OCI-LY7 (cell line): ENCODE results near the gene SRRM2. TPM values are rescaled to one million over a fixed set of nuclear protein-coding genes. Genes with fewer than 3 reads are reported as not detected.

Experiments used
- BruUV-seq: library from RNA; stranded (reverse); fragments of 400-500 nt; replicated peaks from 2 replicates; lab custom pipeline; 2021; lab: Mats Ljungman, UMichigan
- CTCF ChIA-PET: fragments of 300-600 bp; sonication (Branson Sonifier 250); formaldehyde crosslinking; loops from one replicate; lab custom pipeline; 2022; ENCODE audit warnings: antibody characterized with exemption; ENCODE audit not compliant: unreplicated experiment; lab: Charles Lee
- POLR2A ChIA-PET: fragments of 300-600 bp; sonication (Branson Sonifier 250); formaldehyde crosslinking; loops from one replicate; lab custom pipeline; 2022; ENCODE audit warnings: antibody characterized with exemption; lab: Charles Lee
- DNase-seq: peaks from one replicate; pipeline ENCODE4 v3.0.0-alpha.2; 2015; ENCODE audit warnings: low spot score
- H2AFZ ChIP-seq: fragments of 200-600 bp; sonication (generic), shearing (Covaris generic); 2 replicates; pipeline ENCODE4 v1.6.1; 2014; ENCODE audit warnings: mild to moderate bottlenecking, antibody characterized with exemption, low read length, moderate library complexity
- H3K27ac ChIP-seq: fragments of 200-600 bp; sonication (generic); 2 replicates; pipeline ENCODE4 v1.5.1; 2014; ENCODE audit warnings: mixed run types, low read depth, mild to moderate bottlenecking, moderate library complexity, low read length, inconsistent platforms; ENCODE audit not compliant: poor library complexity, severe bottlenecking
- H3K36me3 ChIP-seq: fragments of 200-600 bp; sonication (generic); 2 replicates; pipeline ENCODE4 v1.6.1; 2014; ENCODE audit warnings: mild to moderate bottlenecking, antibody characterized with exemption, low read length, moderate library complexity, mixed read lengths; ENCODE audit not compliant: insufficient read depth
- H3K4me1 ChIP-seq: fragments of 200-600 bp; sonication (generic); 2 replicates; pipeline ENCODE4 v1.5.1; 2014; ENCODE audit warnings: mild to moderate bottlenecking, low read length; ENCODE audit not compliant: insufficient read depth, poor library complexity, severe bottlenecking
- H3K4me2 ChIP-seq: fragments of 200-600 bp; sonication (generic); 2 replicates; pipeline ENCODE4 v1.6.1; 2014; ENCODE audit warnings: mild to moderate bottlenecking, low read length
- H3K4me3 ChIP-seq: fragments of 200-600 bp; sonication (generic); 2 replicates; pipeline ENCODE4 v1.5.1; 2014; ENCODE audit warnings: mild to moderate bottlenecking, low read depth, low read length; ENCODE audit not compliant: poor library complexity, severe bottlenecking
- H3K79me2 ChIP-seq: fragments of 200-600 bp; sonication (generic); 2 replicates; pipeline ENCODE4 v1.6.1; 2016; ENCODE audit warnings: low read depth, mild to moderate bottlenecking, low read length, moderate library complexity, mixed read lengths; ENCODE audit not compliant: insufficient read depth
- H3K9me2 ChIP-seq: fragments of 200-600 bp; sonication (generic); 2 replicates; pipeline ENCODE4 v1.6.1; 2016; ENCODE audit warnings: mild to moderate bottlenecking, low read length, mixed read lengths; ENCODE audit not compliant: insufficient read depth
- H3K9me3 ChIP-seq: fragments of 200-600 bp; sonication (generic); 2 replicates; pipeline ENCODE4 v1.6.1; 2014; ENCODE audit warnings: mild to moderate bottlenecking, mixed run types, low read length, mixed read lengths
- H4K20me1 ChIP-seq: fragments of 200-600 bp; sonication (generic); 2 replicates; pipeline ENCODE4 v1.6.1; 2014; ENCODE audit warnings: mild to moderate bottlenecking, antibody characterized with exemption, low read length, moderate library complexity, mixed read lengths; ENCODE audit not compliant: insufficient read depth
- CTCF ChIP-seq: fragments of 200-600 bp; sonication (generic); conservative IDR thresholded peaks from 2 replicates; pipeline ENCODE4 v1.5.1; 2014; ENCODE audit warnings: mild to moderate bottlenecking, antibody characterized with exemption, low read length, moderate library complexity, mixed read lengths
- EZH2phosphoT487 ChIP-seq: fragments of 200-600 bp; sonication (generic); IDR thresholded peaks from 2 replicates; pipeline ENCODE4 v1.6.1; 2018; ENCODE audit warnings: low read depth, borderline replicate concordance, mild to moderate bottlenecking, mixed run types, antibody characterized with exemption, low read length, moderate library complexity, mixed read lengths
- intact Hi-C: fragments of 100-400 bp; cut with micrococcal nuclease; formaldehyde crosslinking; loops from one replicate; pipeline ENCODE4 v1.10.0; 2022; ENCODE audit not compliant: unreplicated experiment
- total RNA-seq, 2 experiments: library from RNA; depleted of rRNA in 1 of 2; stranded (reverse); fragments of >200 nt in 1 of 2; shearing (Covaris generic) in 1 of 2; gene quantifications; 2 replicates each; pipeline ENCODE4 v1.2.3, GENCODE V29; 2014 to 2022

SRRM2 gene
- total RNA-seq, 2 experiments from 2014 or later, result 208 to 819 TPM

GRCh38 chr16:2799205-2799858 lies 46.9 kb downstream of the SRRM2 start:
- intact Hi-C loops, result loop anchor here (10.0 kb wide), 1 partner anchor 55 kb away; the partner anchor contains the start of gene PRSS22
- H2AFZ ChIP-seq, result no peak overlapping the region
- no peaks in the 10 kb centered on the region for H3K36me3 ChIP-seq

GRCh38 chr16:2799859-2800226 lies 47.4 kb downstream of the SRRM2 start:
- DNase-seq, result no peak
- Histone ChIP-seq H3K4me1 (no peaks in the 10 kb centered on the region), H3K9me2 (no peaks in the 10 kb centered on the region), H3K4me2 (no peak overlapping the region), H4K20me1 (no peaks in the 10 kb centered on the region), H3K9me3 (no peaks in the 10 kb centered on the region), H3K27ac (no peak overlapping the region), H3K4me3 (no peak overlapping the region), H2AFZ (no peak overlapping the region), H3K79me2 (no peaks in the 10 kb centered on the region), H3K36me3 (no peaks in the 10 kb centered on the region)
- no TSS peak for BruUV-seq
- ChIA-PET POLR2A (interaction anchor here (0.7 kb wide), 1 partner anchor 303 kb away, joined by 5 read pairs; no protein-coding TSS in a partner anchor), CTCF (no interaction called here)
- TF ChIP-seq CTCF (no peak), EZH2phosphoT487 (no peak)
- intact Hi-C loops, result loop anchor here (10.0 kb wide), 1 partner anchor 55 kb away; the partner anchor contains the start of gene PRSS22

More at GRCh38 chr16:2799205-2799858, 46.9 kb downstream of the SRRM2 start:
- ChIA-PET CTCF (no interaction called here), POLR2A (no interaction called here)
- Histone ChIP-seq H3K9me3 (no peaks in the 10 kb centered on the region), H3K9me2 (no peaks in the 10 kb centered on the region), H4K20me1 (no peaks in the 10 kb centered on the region), H3K4me1 (no peaks in the 10 kb centered on the region), H3K79me2 (no peaks in the 10 kb centered on the region), H3K27ac (no peak overlapping the region), H3K4me3 (no peak overlapping the region), H3K4me2 (no peak overlapping the region)
- BruUV-seq, result no TSS peak
- TF ChIP-seq EZH2phosphoT487 (no peak), CTCF (no peak)
- no peak for DNase-seq

GRCh38 chr16:2803545-2804195 lies 51.2 kb downstream of the SRRM2 start:
- POLR2A ChIA-PET, result no interaction called here
- H4K20me1 ChIP-seq, result no peaks in the 10 kb centered on the region
- no peak overlapping the region for H2AFZ ChIP-seq
- H3K4me1 ChIP-seq, result no peaks in the 10 kb centered on the region
- intact Hi-C loops, result no loop called here
- H3K79me2 ChIP-seq, result no peaks in the 10 kb centered on the region
- no peak overlapping the region for H3K27ac ChIP-seq
- CTCF ChIA-PET, result no interaction called here
- H3K9me2 ChIP-seq, result no peaks in the 10 kb centered on the region
- H3K4me3 ChIP-seq, result no peak overlapping the region
- DNase-seq, result no peak
- H3K4me2 ChIP-seq, result no peak overlapping the region
- TF ChIP-seq CTCF (no peak), EZH2phosphoT487 (no peak)
- H3K9me3 ChIP-seq, result no peaks in the 10 kb centered on the region
- no peaks in the 10 kb centered on the region for H3K36me3 ChIP-seq
- no TSS peak for BruUV-seq
